OCI-LY7 (cell line): ENCODE measurements around the gene HAS3. TPM values are rescaled to one million over a fixed set of nuclear protein-coding genes. Genes with fewer than 3 reads are reported as not detected.

Experiments
- BruUV-seq: library from RNA; stranded (reverse); fragments of 400-500 nt; replicated peaks from 2 replicates; lab custom pipeline; 2021; lab: Mats Ljungman, UMichigan
- CTCF ChIA-PET: fragments of 300-600 bp; sonication (Branson Sonifier 250); formaldehyde crosslinking; loops from one replicate; lab custom pipeline; 2022; ENCODE audit warnings: antibody characterized with exemption; ENCODE audit not compliant: unreplicated experiment; lab: Charles Lee
- POLR2A ChIA-PET: fragments of 300-600 bp; sonication (Branson Sonifier 250); formaldehyde crosslinking; loops from one replicate; lab custom pipeline; 2022; ENCODE audit warnings: antibody characterized with exemption; lab: Charles Lee
- DNase-seq: peaks from one replicate; pipeline ENCODE4 v3.0.0-alpha.2; 2015; ENCODE audit warnings: low spot score
- H2AFZ ChIP-seq: fragments of 200-600 bp; sonication (generic), shearing (Covaris generic); 2 replicates; pipeline ENCODE4 v1.6.1; 2014; ENCODE audit warnings: mild to moderate bottlenecking, antibody characterized with exemption, low read length, moderate library complexity
- H3K27ac ChIP-seq: fragments of 200-600 bp; sonication (generic); 2 replicates; pipeline ENCODE4 v1.5.1; 2014; ENCODE audit warnings: mixed run types, low read depth, mild to moderate bottlenecking, moderate library complexity, low read length, inconsistent platforms; ENCODE audit not compliant: poor library complexity, severe bottlenecking
- H3K36me3 ChIP-seq: fragments of 200-600 bp; sonication (generic); 2 replicates; pipeline ENCODE4 v1.6.1; 2014; ENCODE audit warnings: mild to moderate bottlenecking, antibody characterized with exemption, low read length, moderate library complexity, mixed read lengths; ENCODE audit not compliant: insufficient read depth
- H3K4me1 ChIP-seq: fragments of 200-600 bp; sonication (generic); 2 replicates; pipeline ENCODE4 v1.5.1; 2014; ENCODE audit warnings: mild to moderate bottlenecking, low read length; ENCODE audit not compliant: insufficient read depth, poor library complexity, severe bottlenecking
- H3K4me2 ChIP-seq: fragments of 200-600 bp; sonication (generic); 2 replicates; pipeline ENCODE4 v1.6.1; 2014; ENCODE audit warnings: mild to moderate bottlenecking, low read length
- H3K4me3 ChIP-seq: fragments of 200-600 bp; sonication (generic); 2 replicates; pipeline ENCODE4 v1.5.1; 2014; ENCODE audit warnings: mild to moderate bottlenecking, low read depth, low read length; ENCODE audit not compliant: poor library complexity, severe bottlenecking
- H3K79me2 ChIP-seq: fragments of 200-600 bp; sonication (generic); 2 replicates; pipeline ENCODE4 v1.6.1; 2016; ENCODE audit warnings: low read depth, mild to moderate bottlenecking, low read length, moderate library complexity, mixed read lengths; ENCODE audit not compliant: insufficient read depth
- H3K9me2 ChIP-seq: fragments of 200-600 bp; sonication (generic); 2 replicates; pipeline ENCODE4 v1.6.1; 2016; ENCODE audit warnings: mild to moderate bottlenecking, low read length, mixed read lengths; ENCODE audit not compliant: insufficient read depth
- H3K9me3 ChIP-seq: fragments of 200-600 bp; sonication (generic); 2 replicates; pipeline ENCODE4 v1.6.1; 2014; ENCODE audit warnings: mild to moderate bottlenecking, mixed run types, low read length, mixed read lengths
- H4K20me1 ChIP-seq: fragments of 200-600 bp; sonication (generic); 2 replicates; pipeline ENCODE4 v1.6.1; 2014; ENCODE audit warnings: mild to moderate bottlenecking, antibody characterized with exemption, low read length, moderate library complexity, mixed read lengths; ENCODE audit not compliant: insufficient read depth
- EZH2phosphoT487 ChIP-seq: fragments of 200-600 bp; sonication (generic); IDR thresholded peaks from 2 replicates; pipeline ENCODE4 v1.6.1; 2018; ENCODE audit warnings: low read depth, borderline replicate concordance, mild to moderate bottlenecking, mixed run types, antibody characterized with exemption, low read length, moderate library complexity, mixed read lengths
- intact Hi-C: fragments of 100-400 bp; cut with micrococcal nuclease; formaldehyde crosslinking; loops from one replicate; pipeline ENCODE4 v1.10.0; 2022; ENCODE audit not compliant: unreplicated experiment
- total RNA-seq, 2 experiments: library from RNA; depleted of rRNA in 1 of 2; stranded (reverse); fragments of >200 nt in 1 of 2; shearing (Covaris generic) in 1 of 2; gene quantifications; 2 replicates each; pipeline ENCODE4 v1.2.3, GENCODE V29; 2014 to 2022
- TF ChIP-seq, protein P1 (sequence below): fragments of 200-600 bp; sonication (generic); conservative IDR thresholded peaks from 2 replicates; pipeline ENCODE4 v1.5.1; 2014; ENCODE audit warnings: mild to moderate bottlenecking, antibody characterized with exemption, low read length, moderate library complexity, mixed read lengths

Gene HAS3
- total RNA-seq, 2 experiments from 2014 or later, result 0.09 to 0.29 TPM

DNA sequence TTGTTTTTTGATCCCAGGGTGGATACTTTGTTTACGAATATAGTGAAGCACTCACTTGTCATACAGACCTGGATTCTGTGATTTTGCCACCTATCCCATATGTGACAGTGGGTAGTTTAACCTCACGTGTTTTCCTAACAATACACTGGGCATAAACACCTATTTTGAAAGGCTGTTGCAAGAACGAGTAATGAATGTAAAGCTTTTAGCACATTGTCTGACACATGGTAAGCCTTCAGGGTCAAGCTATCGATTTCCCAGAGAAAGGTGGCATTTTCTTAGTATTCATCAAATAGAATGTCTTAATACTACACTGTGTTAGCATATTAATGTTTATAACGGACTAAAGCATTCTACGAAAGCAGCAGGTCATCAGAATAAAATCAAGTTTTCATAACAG lies 25.0 kb downstream of the HAS3 start:
- DNase-seq, result no peak
- Histone ChIP-seq H3K79me2 (peaks cover 86% of the 10 kb centered on the region), H3K9me3 (no peaks in the 10 kb centered on the region), H2AFZ (no peak overlapping the region), H3K9me2 (no peaks in the 10 kb centered on the region), H4K20me1 (peaks cover 31% of the 10 kb centered on the region), H3K4me1 (peaks cover 27% of the 10 kb centered on the region), H3K4me2 (peak overlapping the region; percentile 98), H3K4me3 (peak overlapping the region; percentile 100), H3K27ac (peak overlapping the region; percentile 77), H3K36me3 (peaks cover 68% of the 10 kb centered on the region)
- intact Hi-C loops, result loop anchor here (2.0 to 10.0 kb wide), 3 partner anchors 257 to 596 kb away; partner anchors contain the start of genes TANGO6, TERF2 and ZFP90
- TF ChIP-seq, protein P1, sequence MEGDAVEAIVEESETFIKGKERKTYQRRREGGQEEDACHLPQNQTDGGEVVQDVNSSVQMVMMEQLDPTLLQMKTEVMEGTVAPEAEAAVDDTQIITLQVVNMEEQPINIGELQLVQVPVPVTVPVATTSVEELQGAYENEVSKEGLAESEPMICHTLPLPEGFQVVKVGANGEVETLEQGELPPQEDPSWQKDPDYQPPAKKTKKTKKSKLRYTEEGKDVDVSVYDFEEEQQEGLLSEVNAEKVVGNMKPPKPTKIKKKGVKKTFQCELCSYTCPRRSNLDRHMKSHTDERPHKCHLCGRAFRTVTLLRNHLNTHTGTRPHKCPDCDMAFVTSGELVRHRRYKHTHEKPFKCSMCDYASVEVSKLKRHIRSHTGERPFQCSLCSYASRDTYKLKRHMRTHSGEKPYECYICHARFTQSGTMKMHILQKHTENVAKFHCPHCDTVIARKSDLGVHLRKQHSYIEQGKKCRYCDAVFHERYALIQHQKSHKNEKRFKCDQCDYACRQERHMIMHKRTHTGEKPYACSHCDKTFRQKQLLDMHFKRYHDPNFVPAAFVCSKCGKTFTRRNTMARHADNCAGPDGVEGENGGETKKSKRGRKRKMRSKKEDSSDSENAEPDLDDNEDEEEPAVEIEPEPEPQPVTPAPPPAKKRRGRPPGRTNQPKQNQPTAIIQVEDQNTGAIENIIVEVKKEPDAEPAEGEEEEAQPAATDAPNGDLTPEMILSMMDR, result no peak
- TF ChIP-seq EZH2phosphoT487, result no peak
- BruUV-seq, result TSS peak; percentile 62
- POLR2A ChIA-PET, result interaction anchor here (0.6 to 1.3 kb wide), 2 partner anchors 10 to 522 kb away, joined by 3 read pairs; no protein-coding TSS in a partner anchor
- CTCF ChIA-PET, result no interaction called here

DNA sequence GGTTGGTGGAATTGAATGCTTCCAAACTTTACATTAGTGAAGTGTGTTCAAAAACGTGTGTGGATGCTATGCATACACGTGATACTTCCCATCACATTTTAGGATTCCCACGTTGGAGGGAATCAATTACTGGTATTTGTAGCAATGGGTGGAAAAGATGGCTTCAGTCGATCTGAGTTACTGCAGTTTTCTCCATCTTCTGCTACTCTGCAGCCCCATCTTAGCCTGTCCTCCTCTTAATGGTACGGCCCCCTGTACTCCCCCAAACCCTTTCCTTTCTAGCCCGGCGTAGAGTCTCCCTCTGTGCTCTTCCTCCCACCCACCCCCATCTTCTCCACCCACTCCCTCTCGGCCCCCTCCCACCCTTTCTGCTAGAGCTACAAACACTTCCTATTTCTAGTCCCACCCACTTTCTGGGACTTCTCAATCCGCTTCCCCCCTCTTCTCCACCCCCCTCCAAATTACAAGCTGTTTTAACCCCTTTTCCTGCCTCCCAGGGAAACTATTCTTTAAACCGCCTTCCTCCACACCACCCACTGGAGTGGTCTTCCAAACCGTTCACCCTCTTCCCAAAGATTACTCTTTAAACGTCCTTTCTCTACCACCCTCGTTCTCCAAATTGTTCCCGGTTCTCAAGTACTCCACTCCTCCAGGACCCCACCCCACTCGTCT lies 25.9 kb downstream of the HAS3 start:
- Histone ChIP-seq H3K36me3 (peaks cover 67% of the 10 kb centered on the region), H4K20me1 (peaks cover 33% of the 10 kb centered on the region), H3K27ac (peak overlapping the region; percentile 77), H3K4me1 (peaks cover 27% of the 10 kb centered on the region), H2AFZ (peak overlapping the region; percentile 24; the same call in 1 of the 2 replicates), H3K79me2 (peaks cover 86% of the 10 kb centered on the region), H3K4me3 (peak overlapping the region; percentile 100), H3K9me2 (no peaks in the 10 kb centered on the region), H3K9me3 (no peaks in the 10 kb centered on the region), H3K4me2 (peak overlapping the region; percentile 98)
- POLR2A ChIA-PET, result interaction anchor here (0.5 to 0.9 kb wide), 4 partner anchors 18 to 1385 kb away, joined by 3 to 5 read pairs (median 3); no protein-coding TSS in a partner anchor
- TF ChIP-seq, protein P1, result no peak
- TF ChIP-seq EZH2phosphoT487, result no peak
- BruUV-seq, result no TSS peak
- CTCF ChIA-PET, result interaction anchor here (1.0 kb wide), 1 partner anchor 13 kb away, joined by 3 read pairs; no protein-coding TSS in a partner anchor
- DNase-seq, result peak; percentile 69
- intact Hi-C loops, result loop anchor here (2.0 to 10.0 kb wide), 3 partner anchors 256 to 597 kb away; partner anchors contain the start of genes TANGO6, TERF2 and ZFP90
